OCI-LY7 (cell line): ENCODE data around the gene TRIM22. TPM values are rescaled to one million over a fixed set of nuclear protein-coding genes. Genes with fewer than 3 reads are reported as not detected.

Experiments used
- BruUV-seq: library from RNA; stranded (reverse); fragments of 400-500 nt; replicated peaks from 2 replicates; lab custom pipeline; 2021; lab: Mats Ljungman, UMichigan
- CTCF ChIA-PET: fragments of 300-600 bp; sonication (Branson Sonifier 250); formaldehyde crosslinking; loops from one replicate; lab custom pipeline; 2022; ENCODE audit warnings: antibody characterized with exemption; ENCODE audit not compliant: unreplicated experiment; lab: Charles Lee
- POLR2A ChIA-PET: fragments of 300-600 bp; sonication (Branson Sonifier 250); formaldehyde crosslinking; loops from one replicate; lab custom pipeline; 2022; ENCODE audit warnings: antibody characterized with exemption; lab: Charles Lee
- DNase-seq: peaks from one replicate; pipeline ENCODE4 v3.0.0-alpha.2; 2015; ENCODE audit warnings: low spot score
- H2AFZ ChIP-seq: fragments of 200-600 bp; sonication (generic), shearing (Covaris generic); 2 replicates; pipeline ENCODE4 v1.6.1; 2014; ENCODE audit warnings: mild to moderate bottlenecking, antibody characterized with exemption, low read length, moderate library complexity
- H3K27ac ChIP-seq: fragments of 200-600 bp; sonication (generic); 2 replicates; pipeline ENCODE4 v1.5.1; 2014; ENCODE audit warnings: mixed run types, low read depth, mild to moderate bottlenecking, moderate library complexity, low read length, inconsistent platforms; ENCODE audit not compliant: poor library complexity, severe bottlenecking
- H3K36me3 ChIP-seq: fragments of 200-600 bp; sonication (generic); 2 replicates; pipeline ENCODE4 v1.6.1; 2014; ENCODE audit warnings: mild to moderate bottlenecking, antibody characterized with exemption, low read length, moderate library complexity, mixed read lengths; ENCODE audit not compliant: insufficient read depth
- H3K4me1 ChIP-seq: fragments of 200-600 bp; sonication (generic); 2 replicates; pipeline ENCODE4 v1.5.1; 2014; ENCODE audit warnings: mild to moderate bottlenecking, low read length; ENCODE audit not compliant: insufficient read depth, poor library complexity, severe bottlenecking
- H3K4me2 ChIP-seq: fragments of 200-600 bp; sonication (generic); 2 replicates; pipeline ENCODE4 v1.6.1; 2014; ENCODE audit warnings: mild to moderate bottlenecking, low read length
- H3K4me3 ChIP-seq: fragments of 200-600 bp; sonication (generic); 2 replicates; pipeline ENCODE4 v1.5.1; 2014; ENCODE audit warnings: mild to moderate bottlenecking, low read depth, low read length; ENCODE audit not compliant: poor library complexity, severe bottlenecking
- H3K79me2 ChIP-seq: fragments of 200-600 bp; sonication (generic); 2 replicates; pipeline ENCODE4 v1.6.1; 2016; ENCODE audit warnings: low read depth, mild to moderate bottlenecking, low read length, moderate library complexity, mixed read lengths; ENCODE audit not compliant: insufficient read depth
- H3K9me2 ChIP-seq: fragments of 200-600 bp; sonication (generic); 2 replicates; pipeline ENCODE4 v1.6.1; 2016; ENCODE audit warnings: mild to moderate bottlenecking, low read length, mixed read lengths; ENCODE audit not compliant: insufficient read depth
- H3K9me3 ChIP-seq: fragments of 200-600 bp; sonication (generic); 2 replicates; pipeline ENCODE4 v1.6.1; 2014; ENCODE audit warnings: mild to moderate bottlenecking, mixed run types, low read length, mixed read lengths
- H4K20me1 ChIP-seq: fragments of 200-600 bp; sonication (generic); 2 replicates; pipeline ENCODE4 v1.6.1; 2014; ENCODE audit warnings: mild to moderate bottlenecking, antibody characterized with exemption, low read length, moderate library complexity, mixed read lengths; ENCODE audit not compliant: insufficient read depth
- EZH2phosphoT487 ChIP-seq: fragments of 200-600 bp; sonication (generic); IDR thresholded peaks from 2 replicates; pipeline ENCODE4 v1.6.1; 2018; ENCODE audit warnings: low read depth, borderline replicate concordance, mild to moderate bottlenecking, mixed run types, antibody characterized with exemption, low read length, moderate library complexity, mixed read lengths
- intact Hi-C: fragments of 100-400 bp; cut with micrococcal nuclease; formaldehyde crosslinking; loops from one replicate; pipeline ENCODE4 v1.10.0; 2022; ENCODE audit not compliant: unreplicated experiment
- total RNA-seq, 2 experiments: library from RNA; depleted of rRNA in 1 of 2; stranded (reverse); fragments of >200 nt in 1 of 2; shearing (Covaris generic) in 1 of 2; gene quantifications; 2 replicates each; pipeline ENCODE4 v1.2.3, GENCODE V29; 2014 to 2022
- TF ChIP-seq, protein P1 (sequence below): fragments of 200-600 bp; sonication (generic); conservative IDR thresholded peaks from 2 replicates; pipeline ENCODE4 v1.5.1; 2014; ENCODE audit warnings: mild to moderate bottlenecking, antibody characterized with exemption, low read length, moderate library complexity, mixed read lengths

TRIM22 gene
- total RNA-seq, 2 experiments from 2014 or later, result 28.5 to 41.6 TPM

DNA sequence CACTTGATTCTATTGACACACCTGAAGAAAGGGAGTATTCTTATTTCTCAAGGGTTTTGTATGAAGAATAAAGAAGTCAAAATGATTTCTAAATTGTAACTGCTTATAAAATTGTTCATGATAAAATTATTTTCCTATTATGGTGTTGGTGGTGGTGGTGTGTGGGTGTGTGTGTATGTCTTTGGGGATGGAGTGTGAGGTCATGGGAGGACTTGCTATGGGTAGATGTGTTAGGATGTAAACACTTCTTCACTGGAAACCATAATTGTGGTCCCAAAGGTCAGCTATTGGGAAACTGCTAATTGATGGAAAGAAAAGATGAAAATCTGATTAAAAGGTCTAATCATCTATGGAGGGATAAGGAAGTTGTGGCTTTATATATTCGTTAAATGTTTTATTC, 5.1 kb downstream of the TRIM22 start:
- Histone ChIP-seq H4K20me1 (no peaks in the 10 kb centered on the region), H3K4me3 (no peak overlapping the region), H3K27ac (no peak overlapping the region), H2AFZ (no peak overlapping the region), H3K9me2 (no peaks in the 10 kb centered on the region), H3K79me2 (peaks cover 26% of the 10 kb centered on the region; the same call in 1 of the 2 replicates), H3K9me3 (no peaks in the 10 kb centered on the region), H3K4me1 (peaks cover 7% of the 10 kb centered on the region), H3K36me3 (peaks cover 35% of the 10 kb centered on the region), H3K4me2 (no peak overlapping the region)
- no TSS peak for BruUV-seq
- CTCF ChIA-PET, result no interaction called here
- no peak for DNase-seq
- intact Hi-C loops, result no loop called here
- TF ChIP-seq EZH2phosphoT487, result no peak
- TF ChIP-seq, protein P1, sequence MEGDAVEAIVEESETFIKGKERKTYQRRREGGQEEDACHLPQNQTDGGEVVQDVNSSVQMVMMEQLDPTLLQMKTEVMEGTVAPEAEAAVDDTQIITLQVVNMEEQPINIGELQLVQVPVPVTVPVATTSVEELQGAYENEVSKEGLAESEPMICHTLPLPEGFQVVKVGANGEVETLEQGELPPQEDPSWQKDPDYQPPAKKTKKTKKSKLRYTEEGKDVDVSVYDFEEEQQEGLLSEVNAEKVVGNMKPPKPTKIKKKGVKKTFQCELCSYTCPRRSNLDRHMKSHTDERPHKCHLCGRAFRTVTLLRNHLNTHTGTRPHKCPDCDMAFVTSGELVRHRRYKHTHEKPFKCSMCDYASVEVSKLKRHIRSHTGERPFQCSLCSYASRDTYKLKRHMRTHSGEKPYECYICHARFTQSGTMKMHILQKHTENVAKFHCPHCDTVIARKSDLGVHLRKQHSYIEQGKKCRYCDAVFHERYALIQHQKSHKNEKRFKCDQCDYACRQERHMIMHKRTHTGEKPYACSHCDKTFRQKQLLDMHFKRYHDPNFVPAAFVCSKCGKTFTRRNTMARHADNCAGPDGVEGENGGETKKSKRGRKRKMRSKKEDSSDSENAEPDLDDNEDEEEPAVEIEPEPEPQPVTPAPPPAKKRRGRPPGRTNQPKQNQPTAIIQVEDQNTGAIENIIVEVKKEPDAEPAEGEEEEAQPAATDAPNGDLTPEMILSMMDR, result no peak
- POLR2A ChIA-PET, result interaction anchor here (1.8 kb wide), 1 partner anchor 10 kb away, joined by 5 read pairs; the partner anchor contains the start of gene TRIM5

DNA sequence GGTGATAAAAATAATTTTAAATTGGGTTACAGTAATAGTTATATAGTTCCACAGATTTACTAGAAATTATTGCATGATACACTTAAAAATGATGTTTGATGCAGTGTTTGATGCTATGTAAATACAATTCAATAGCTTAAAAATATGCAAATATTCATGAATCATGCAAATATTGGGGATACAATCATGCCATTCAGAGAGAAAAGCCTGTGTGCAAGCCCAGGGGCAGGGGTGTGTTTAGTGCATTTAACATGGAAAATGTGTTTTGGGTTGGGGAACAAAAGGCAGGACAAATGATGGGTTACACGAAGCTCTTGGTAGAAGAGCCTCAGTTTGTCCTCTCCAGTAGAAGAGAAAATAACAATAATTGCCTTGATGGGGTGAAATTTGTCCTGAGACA, 6.0 kb downstream of the TRIM22 start:
- Histone ChIP-seq H3K27ac (no peak overlapping the region), H4K20me1 (no peaks in the 10 kb centered on the region), H3K4me3 (no peak overlapping the region), H3K36me3 (peaks cover 35% of the 10 kb centered on the region), H3K4me1 (peaks cover 8% of the 10 kb centered on the region), H2AFZ (no peak overlapping the region), H3K9me2 (no peaks in the 10 kb centered on the region), H3K79me2 (peaks cover 18% of the 10 kb centered on the region; the same call in 1 of the 2 replicates), H3K4me2 (no peak overlapping the region), H3K9me3 (no peaks in the 10 kb centered on the region)
- POLR2A ChIA-PET, result interaction anchor here (1.8 kb wide), 1 partner anchor 11 kb away, joined by 5 read pairs; the partner anchor contains the start of gene TRIM5
- BruUV-seq, result no TSS peak
- DNase-seq, result no peak
- CTCF ChIA-PET, result no interaction called here
- intact Hi-C loops, result no loop called here
- TF ChIP-seq, protein P1, result no peak
- TF ChIP-seq EZH2phosphoT487, result no peak

DNA sequence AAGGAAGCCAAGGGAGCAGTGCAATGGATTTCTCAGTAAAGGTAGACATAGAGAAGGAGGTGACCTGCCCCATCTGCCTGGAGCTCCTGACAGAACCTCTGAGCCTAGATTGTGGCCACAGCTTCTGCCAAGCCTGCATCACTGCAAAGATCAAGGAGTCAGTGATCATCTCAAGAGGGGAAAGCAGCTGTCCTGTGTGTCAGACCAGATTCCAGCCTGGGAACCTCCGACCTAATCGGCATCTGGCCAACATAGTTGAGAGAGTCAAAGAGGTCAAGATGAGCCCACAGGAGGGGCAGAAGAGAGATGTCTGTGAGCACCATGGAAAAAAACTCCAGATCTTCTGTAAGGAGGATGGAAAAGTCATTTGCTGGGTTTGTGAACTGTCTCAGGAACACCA, 6.6 kb downstream of the TRIM22 start:
- Histone ChIP-seq H3K4me1 (peaks cover 11% of the 10 kb centered on the region), H3K36me3 (peaks cover 40% of the 10 kb centered on the region), H2AFZ (no peak overlapping the region), H3K4me2 (no peak overlapping the region), H3K9me2 (no peaks in the 10 kb centered on the region), H3K4me3 (no peak overlapping the region), H4K20me1 (no peaks in the 10 kb centered on the region), H3K79me2 (peaks cover 13% of the 10 kb centered on the region; the same call in 1 of the 2 replicates), H3K27ac (no peak overlapping the region), H3K9me3 (no peaks in the 10 kb centered on the region)
- no peak for DNase-seq
- ChIA-PET CTCF (no interaction called here), POLR2A (no interaction called here)
- no TSS peak for BruUV-seq
- intact Hi-C loops, result no loop called here
- TF ChIP-seq, protein P1, result no peak
- TF ChIP-seq EZH2phosphoT487, result no peak
